HG02840 (cell line): ENCODE data around the gene MYO3B.
"Not testable (repeated sequence)": the region's sequence is repeated elsewhere in the genome, so short reads cannot be mapped to it uniquely, and the experiment has no call there.

Experiments
- ATAC-seq: cut with Tn5 transposase; IDR thresholded peaks from one replicate; pipeline ENCODE4 v1.9.1; 2021; ENCODE audit warnings: mild to moderate bottlenecking, moderate library complexity, moderate number of reproducible peaks; ENCODE audit not compliant: unreplicated experiment, low FRiP score

The MYO3B gene

DNA sequence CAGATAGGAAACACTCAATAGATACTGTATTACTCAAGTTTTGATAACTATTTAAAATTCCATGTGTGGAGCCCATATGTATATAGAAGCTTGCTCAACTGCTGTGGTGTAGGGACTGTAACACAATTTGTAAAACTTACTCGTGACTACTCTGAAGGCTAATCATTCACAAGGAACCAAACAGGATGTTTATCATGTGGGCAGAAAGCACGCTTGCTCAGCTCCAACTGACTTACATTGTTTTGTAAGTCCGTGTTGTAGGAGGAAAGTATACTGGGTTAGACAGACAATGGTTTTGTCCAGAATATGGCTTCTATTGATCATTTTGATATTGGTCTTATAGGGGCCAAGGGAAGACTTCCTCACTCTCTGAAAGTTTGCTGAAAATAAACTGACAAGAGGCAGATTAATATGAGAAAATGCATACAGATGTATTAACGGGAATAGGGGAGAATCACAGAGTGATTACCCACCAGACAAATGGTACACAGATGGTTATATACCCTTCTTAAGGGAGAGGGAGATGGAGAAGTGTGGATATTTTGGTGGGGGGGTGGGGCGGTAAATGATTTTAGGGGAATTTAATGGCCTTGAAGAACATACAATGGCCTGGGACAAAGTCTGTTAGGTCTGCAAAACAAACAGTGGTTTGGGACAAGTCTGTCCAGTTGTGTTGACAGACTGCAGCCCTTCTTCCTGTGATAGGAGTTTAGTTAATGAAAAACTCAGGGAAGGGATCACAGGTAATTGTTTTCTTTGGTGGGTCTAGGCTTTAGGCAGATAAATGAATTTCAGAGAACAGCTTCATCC, 277.9 kb downstream of the MYO3B start:
- ATAC-seq: no peak

DNA sequence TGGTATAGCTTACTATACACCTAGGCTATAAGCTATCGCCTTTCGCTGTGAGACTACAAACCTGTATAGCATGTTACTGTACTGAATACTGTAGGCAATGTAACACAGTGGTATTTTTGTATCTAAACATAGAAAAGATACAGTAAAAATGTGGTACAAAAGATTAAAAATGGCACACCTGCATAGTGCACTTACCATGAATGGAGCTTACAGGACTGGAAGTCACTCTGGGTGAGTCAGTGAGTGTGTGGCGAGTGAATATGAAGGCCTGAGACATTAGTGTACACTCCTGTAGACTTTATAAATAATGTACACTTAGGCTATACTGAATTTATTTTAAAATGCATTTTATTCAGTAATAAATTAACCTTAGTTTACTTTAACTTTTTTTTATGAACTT, 279.0 kb downstream of the MYO3B start:
- no peak for ATAC-seq

DNA sequence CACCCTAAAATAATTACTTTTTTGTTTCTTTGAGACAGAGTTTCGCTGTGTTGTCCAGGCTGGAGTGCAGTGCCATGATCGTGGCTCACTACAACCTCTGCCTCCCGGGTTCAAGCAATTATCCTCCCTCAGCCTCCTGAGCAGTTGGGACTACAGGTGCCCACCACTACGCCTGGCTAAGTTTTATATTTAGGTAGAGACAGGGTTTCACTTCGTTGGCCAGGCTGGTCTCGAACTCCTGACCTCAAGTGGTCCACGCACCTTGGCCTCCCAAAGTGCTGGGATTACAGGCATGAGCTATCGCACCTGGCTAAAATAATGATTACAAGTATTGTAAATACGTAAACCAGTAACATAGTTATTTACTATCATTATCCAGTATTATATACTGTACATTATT, 279.8 kb downstream of the MYO3B start:
- ATAC-seq: no peak

DNA sequence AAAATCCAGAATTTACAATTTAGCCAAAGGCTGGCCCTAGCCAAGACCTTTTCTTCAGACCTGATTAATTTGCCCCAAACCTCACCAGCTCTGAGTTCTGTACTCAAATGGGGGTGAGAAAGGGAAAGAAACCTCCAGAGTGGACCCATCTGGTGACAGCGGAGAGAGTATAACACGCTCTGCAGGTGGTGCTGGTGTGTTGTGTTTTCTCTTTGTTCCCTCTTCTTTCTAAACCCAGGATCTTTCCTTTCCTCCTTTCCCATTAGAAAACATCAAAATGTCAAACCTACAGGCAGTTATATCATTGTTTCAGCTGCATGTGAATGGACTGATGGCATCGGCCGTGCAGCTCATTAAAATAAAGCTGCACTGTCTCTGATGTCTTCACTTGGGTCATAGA, 283.9 kb downstream of the MYO3B start:
- ATAC-seq: no peak

DNA sequence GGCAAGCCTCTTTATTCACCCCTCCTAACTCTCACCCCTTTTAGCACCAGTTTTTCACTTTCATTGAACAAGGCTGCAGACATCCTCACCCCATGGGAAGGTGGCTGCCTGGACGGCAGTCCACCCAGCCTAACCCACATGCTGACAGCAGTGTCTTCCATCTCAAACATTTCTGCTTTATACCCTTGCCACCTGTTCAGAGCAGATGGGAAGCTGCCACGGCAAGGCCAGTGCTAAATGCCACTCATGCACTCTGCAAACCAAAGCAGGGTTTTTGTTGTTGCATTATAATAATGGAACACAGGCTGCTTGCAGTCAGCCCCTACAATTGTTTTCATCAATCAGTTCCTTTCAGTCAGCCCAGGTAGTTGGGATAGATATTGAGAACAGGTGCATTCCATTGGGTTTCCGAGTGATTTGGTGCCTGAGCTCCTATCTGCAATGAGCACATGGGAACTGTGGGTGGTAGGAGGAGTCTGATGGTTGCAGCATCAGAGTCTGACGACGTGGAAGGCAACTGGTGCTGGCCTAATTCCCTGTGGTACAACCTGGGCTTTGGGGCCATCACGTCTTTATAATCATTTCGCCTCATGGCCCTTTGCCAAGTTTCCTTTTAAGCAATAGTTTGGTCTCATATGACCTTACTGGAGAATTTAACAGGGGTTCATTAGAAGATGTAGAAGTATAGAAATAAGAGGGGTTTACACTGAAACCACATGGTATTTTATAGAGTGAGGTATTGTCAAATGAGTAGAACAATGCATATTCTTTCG, 284.7 kb downstream of the MYO3B start:
- ATAC-seq: no peak

DNA sequence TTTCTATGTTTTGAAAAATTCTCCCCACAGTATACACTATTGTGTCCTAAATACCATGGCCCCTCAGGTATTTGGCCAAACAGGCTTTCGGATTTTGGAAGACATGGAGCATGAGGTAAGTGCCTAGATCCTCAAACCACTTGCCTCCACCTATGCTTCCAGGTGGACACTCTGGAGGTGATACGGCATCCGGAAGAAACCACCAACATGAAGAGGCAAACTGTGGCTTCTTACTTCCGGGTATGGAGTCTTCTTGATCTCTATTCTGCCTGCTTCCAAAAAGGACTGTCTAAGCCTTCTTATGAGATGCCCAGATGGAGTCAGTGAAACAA, 285.2 kb downstream of the MYO3B start:
- no peak for ATAC-seq

DNA sequence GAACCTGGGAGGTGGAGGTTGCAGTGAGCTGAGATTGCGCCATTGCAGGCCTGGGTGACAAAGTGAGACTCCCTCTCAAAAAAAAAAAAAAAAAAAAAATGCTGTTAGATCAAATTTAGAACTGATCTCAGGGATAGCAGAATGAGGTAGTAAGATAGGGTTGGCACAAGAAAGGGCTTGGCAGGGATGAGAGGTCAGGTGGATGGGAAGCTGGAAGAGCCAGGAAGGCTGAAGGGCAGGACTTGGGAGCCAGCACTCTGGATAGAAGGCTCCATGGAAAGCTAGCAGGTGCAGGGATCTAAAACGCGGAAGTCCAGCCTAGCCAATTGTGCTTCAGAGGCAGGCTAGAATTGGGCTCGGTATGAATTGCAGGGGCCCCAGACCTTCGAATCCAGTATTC, 286.3 kb downstream of the MYO3B start:
- no peak for ATAC-seq

DNA sequence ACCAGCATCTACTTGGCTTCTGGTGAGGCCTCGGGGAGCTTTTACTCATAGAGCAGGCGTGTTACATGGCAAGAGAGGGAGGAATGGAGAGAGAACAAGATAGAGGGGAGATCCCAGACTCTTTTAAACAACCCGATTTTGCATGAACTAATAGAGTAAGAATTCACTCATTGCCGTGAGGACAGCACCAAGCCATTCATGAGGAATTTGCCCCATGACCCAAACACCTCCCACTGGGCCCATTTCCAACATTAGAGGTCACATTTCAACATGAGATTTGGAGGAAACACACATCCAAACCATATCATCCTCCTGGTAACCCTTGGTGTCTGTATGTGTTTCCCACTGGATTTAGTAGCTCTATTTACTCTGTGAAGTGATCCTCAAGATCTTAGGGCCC, 287.3 kb downstream of the MYO3B start:
- no peak for ATAC-seq

DNA sequence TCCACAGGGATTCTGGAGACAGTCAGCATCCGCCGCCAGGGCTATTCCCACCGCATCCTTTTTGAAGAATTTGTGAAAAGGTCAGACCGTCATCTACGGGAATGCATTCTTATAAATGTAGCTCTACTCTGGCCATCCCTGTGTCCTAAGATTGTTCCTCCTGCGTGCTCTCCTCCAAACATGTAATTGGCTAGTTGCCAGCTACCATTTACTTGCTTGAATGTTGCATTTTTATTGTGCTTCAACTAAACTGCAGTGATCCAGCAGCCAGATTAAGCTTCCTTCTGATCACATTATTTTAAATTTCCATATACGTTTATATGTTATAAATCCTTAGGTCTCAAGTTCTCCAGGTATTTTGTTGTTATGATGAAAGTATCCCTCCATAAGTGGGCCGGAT, 288.7 kb downstream of the MYO3B start:
- no peak for ATAC-seq

DNA sequence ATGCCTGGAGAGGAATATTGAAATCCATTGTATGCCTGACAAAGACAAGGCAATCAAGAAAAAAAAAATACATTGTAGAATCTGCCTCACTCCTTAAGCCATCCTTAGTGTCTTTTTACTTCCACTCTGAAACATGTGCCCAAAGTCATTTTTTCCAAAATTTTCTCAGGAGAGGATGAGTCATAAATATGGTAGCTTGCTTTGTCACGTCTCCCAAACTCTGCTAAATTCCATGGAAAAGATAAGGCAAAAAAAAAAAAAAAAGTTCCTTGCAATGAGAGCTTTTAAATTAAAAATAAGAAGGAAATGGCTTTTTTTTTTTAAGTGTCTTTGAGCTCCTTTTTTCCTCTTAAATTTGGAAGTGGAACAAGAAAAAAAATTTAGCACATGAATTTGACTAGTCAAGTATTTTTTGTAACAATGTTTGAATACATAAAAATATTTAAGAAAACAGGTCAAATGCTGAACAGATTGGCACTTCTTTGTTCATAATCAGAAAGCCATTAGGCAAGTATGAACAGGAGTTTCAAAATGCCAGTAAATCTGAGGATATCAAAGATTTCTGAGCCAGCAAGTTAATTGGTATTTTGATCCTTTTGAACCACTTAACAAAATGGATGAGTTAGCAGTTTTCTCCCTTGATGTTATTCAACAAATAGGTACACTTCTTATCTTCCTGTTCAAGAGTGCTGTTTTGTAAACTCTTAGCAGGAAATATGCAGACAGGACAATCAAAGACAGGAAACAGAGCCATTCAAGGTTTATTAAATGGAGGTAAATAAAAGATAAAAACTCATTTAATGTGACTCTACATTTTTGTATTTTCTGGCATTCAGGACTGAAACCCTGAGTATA, 289.8 kb downstream of the MYO3B start:
- ATAC-seq: no peak

DNA sequence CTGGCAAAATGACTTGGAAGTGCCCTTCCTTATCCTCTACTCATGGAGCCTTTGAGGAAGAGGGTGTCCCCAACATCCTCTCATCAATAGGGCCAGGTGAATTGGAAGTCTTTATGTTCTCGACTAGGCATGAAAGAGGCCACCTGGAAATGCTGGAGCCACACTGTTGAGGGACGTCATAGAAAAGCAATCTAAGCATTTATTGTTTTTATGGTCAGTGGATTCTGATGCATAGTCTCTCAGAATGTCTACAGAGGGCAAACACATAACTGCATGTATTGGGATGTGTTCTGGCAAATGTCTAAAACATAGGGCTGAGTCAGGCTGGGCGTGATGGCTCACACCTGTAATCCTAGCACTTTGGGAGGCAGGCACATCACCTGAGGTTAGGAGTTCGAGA, 290.6 kb downstream of the MYO3B start:
- ATAC-seq: no peak

DNA sequence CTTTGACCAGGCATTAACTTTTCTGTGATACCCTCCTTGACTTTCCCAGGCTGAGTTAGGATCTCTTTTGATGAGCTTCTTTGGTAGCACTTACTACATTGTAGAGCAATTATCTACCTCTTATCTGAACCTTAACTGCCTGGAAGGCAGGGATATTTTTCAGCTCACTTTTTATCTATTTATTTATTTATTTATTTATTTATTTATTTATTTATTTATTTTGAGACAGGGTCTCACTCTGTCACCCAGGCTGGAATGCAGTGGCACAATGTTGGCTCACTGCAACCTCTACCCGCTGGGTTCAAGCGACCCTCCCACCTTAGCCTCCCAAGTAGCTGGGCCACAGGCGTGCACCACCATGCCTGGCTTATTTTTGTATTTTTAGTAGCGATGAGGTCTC, 294.6 kb downstream of the MYO3B start:
- not testable (repeated sequence) for ATAC-seq

DNA sequence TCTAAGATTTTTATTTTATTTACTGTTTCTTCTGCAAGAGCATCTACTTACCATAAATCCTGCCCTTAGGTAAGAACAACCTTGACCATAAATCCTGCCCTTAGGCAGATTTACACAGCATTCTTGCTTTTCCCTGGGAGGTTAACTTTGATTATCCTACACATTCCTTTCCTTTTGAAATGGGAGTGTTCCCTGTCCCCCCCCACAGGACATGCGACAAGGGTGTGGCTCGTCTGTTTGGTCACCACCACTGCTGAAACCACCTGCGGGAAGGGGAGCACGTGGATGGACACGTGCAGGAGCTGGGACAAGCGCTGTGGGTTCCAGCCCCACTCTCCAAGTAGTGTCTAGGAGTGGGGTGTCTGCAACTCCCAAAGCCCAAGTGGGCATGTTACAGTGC, 297.9 kb downstream of the MYO3B start:
- ATAC-seq: no peak

DNA sequence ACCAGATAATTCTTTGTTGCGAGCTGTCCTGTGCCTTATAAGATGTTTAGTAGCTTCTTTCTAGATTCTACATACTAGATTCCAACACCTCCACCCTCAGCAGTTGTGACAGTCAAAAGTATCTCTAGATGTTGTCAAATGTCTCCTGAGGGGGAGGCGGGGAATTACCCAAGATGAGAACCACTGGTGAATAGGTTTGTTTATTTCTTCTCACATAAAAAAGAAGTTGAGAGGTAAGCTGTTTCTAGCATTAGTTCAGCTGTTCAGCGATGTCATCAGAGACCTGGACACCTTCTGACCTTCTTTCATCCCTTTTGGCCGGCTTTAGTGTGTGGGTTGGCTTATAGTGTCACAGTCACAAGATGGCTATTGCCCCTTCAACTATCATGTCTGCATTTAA, 299.7 kb downstream of the MYO3B start:
- no peak for ATAC-seq

DNA sequence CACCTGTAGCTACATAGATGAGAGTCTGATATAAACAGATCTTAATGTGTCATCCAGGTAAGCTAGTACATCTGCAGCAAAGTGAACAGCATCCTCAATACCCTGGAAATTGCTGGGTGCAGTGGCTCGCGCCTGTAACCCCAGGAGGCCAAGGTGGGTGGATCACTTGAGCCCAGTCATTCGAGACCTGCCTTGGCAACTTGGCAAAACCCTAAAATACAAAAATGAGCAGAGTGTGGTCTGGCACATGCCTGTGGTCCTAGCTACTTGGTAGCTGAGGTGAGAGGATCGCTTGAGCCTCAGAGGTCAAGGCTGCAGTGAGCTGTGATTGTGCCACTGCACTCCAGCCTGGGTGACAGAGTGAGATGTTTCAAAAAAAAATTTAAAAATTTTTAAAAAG, 303.3 kb downstream of the MYO3B start:
- ATAC-seq: no peak

DNA sequence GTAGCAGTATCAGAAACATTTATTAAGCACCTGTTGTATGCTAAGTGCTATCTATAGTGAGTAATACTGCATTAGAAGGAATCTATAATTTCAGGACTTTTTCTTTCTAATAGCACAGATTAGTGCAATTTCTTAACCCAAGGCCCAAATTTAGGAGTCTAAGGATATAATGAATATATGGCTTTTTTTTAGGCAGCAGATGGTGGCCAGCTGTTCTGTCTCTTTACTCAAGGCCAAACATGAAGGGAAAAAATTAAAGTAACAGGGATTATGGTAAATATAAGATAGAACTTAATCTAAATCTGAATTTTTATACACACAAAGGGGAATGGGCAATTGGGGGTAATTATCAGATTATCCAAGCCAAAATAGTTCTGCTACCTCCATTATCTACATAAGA, 306.6 kb downstream of the MYO3B start:
- ATAC-seq: no peak

DNA sequence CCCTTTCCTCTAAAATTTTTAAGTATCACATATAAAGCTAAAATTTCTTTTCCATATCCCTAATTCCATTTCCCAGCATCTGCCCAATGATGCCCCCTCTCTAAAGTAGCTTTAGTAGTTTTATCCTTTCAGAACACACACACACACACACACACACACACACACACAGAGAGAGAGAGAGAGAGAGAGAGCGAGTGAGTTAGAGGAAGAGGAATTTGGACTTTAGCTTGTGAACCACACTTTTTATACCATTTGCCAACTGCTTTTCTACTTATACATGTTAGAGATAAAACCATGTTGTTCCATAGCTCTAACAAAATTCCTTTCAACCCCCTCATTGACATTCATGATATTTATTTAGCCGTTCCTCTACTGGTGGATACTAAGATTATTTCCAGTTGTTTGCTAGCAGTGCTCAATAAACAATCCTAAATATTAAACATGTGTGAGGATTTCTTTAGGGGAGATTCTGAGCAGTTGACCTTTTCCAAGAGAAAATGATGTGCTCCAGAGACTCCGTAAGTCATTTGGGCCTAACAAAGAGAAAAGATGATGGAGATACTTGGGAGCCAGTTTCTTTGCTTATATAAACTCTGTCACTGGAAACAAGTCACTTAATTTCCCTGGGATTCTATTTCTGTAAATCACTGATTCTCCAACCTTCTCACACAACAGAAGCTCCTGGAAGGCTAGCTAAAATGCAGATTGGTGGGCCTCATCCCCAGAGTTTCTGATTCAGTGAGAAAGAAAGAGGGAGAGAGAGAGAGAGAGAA, 307.5 kb downstream of the MYO3B start:
- ATAC-seq: no peak

DNA sequence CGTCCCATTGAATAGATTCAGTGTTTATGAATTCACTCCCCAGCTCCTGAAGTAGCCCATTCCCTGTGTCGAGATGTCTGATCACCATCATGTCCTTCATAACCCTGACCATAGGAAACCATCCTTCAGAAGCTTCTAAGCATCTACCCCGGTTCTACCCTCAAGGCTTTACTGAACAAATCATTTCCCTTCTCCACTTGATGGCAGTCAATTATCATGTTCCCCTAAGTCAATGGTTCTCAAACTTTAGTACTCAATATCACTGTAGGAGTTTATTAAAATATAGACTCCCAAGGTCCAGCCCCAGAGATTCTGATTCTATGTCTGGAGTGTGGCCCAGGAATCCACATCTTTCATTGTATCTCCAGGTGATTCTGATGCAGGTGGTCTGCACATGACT, 308.8 kb downstream of the MYO3B start:
- no peak for ATAC-seq

DNA sequence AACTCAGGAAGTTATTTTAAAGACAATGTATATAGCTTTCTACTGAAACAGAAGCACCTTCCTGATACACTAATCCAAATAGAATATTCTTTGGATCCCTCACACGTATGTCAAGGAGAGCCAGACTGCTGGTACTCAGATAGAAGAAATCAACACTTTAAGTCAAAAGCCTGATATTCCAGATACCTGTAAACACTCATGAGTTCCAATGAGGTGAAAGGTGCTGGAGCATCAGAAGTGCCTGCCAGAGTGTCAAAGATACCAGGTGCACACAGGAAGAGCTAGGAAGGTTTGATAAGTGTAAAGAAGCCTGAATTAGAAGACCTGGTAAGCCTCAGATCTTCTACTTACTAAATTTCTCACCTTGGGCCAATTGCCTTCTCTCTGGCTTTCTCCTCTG, 310.9 kb downstream of the MYO3B start:
- no peak for ATAC-seq

DNA sequence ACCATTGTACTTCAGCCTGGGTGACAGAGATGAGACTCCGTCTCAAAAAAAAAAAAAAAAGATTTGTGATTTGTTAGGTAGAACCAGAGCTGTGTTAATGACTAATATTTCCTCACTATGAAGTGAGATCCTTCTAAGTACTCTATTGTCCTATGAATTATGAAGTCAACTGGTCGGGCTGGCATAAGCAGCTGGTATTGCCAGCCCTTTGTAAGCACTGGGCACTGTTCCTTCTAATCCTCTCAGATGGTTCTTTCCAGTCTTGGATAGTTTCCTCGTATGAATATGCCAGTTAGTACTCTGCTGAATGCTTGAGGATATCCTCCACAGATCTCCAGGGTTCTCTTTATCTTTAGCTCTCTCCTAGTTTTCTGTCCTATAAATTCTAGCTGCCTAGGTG, 314.1 kb downstream of the MYO3B start:
- no peak for ATAC-seq
